CD4-positive, alpha-beta T cell (primary cell): ENCODE measurements around the gene PADI3. TPM values are rescaled to one million over a fixed set of nuclear protein-coding genes. Genes with fewer than 3 reads are reported as not detected.
A peak's percentile ranks its signal among the peaks of the same experiment; 100 is the strongest.
"Not testable (repeated sequence)": the region's sequence is repeated elsewhere in the genome, so short reads cannot be mapped to it uniquely, and the experiment has no call there.

Source experiments
- ATAC-seq: fragments of 200-7000 bp; cut with Tn5 transposase; one replicate; pipeline ENCODE4 v1.10.0; 2022; ENCODE audit warnings: mild to moderate bottlenecking; ENCODE audit not compliant: poor library complexity
- CTCF ChIA-PET: fragments of 350-600 bp; sonication (Branson Sonifier 250); formaldehyde crosslinking; loops from one replicate; lab custom pipeline; 2021; ENCODE audit warnings: antibody characterized with exemption, inconsistent platforms; lab: Charles Lee
- POLR2A ChIA-PET: fragments of 350-600 bp; sonication (Branson Sonifier 250); formaldehyde crosslinking; loops from one replicate; lab custom pipeline; 2021; ENCODE audit warnings: antibody characterized with exemption, inconsistent platforms; lab: Charles Lee
- DNase-seq, 14 experiments: peaks; one replicate each; pipeline ENCODE4 v3.0.0-alpha.2; 2013 to 2020; ENCODE audit warnings: mixed read lengths in 2 of 14
- H3K27ac ChIP-seq, 2 donors: one replicate each; pipeline versions ENCODE4 v1.5.1 to v1.7.0; 2013; ENCODE audit warnings: low read length in 2 of 2, low read depth in 1 of 2, mild to moderate bottlenecking in 1 of 2
- H3K27me3 ChIP-seq, 2 experiments: 1 replicate in 1 of 2; 2 replicates in 1 of 2; pipeline versions ENCODE4 v1.6.1 to v1.7.0; 2013; ENCODE audit warnings: low read length in 2 of 2, control low read depth in 1 of 2, mild to moderate bottlenecking in 1 of 2, moderate library complexity in 1 of 2; ENCODE audit not compliant: insufficient read depth in 2 of 2, control insufficient read depth in 1 of 2
- H3K36me3 ChIP-seq: one replicate; pipeline ENCODE4 v1.6.1; 2013; ENCODE audit warnings: low read length, control low read depth; ENCODE audit not compliant: insufficient read depth
- H3K4me1 ChIP-seq: one replicate; pipeline ENCODE4 v1.6.1; 2013; ENCODE audit warnings: low read length, control low read depth; ENCODE audit not compliant: insufficient read depth
- H3K4me3 ChIP-seq: one replicate; pipeline ENCODE4 v1.5.1; 2013; ENCODE audit warnings: mild to moderate bottlenecking, low read length, moderate library complexity
- H3K9me3 ChIP-seq, 2 experiments: 1 replicate in 1 of 2; 2 replicates in 1 of 2; pipeline versions ENCODE4 v1.6.1 to v1.7.0; 2013; ENCODE audit warnings: low read length in 2 of 2, mild to moderate bottlenecking in 2 of 2, control low read depth in 1 of 2, moderate library complexity in 1 of 2; ENCODE audit not compliant: control insufficient read depth in 1 of 2, insufficient read depth in 1 of 2
- H3K27ac Mint-ChIP-seq: one replicate; pipeline ENCODE4 v1.8.0; 2020; ENCODE audit warnings: mixed read lengths
- H3K27me3 Mint-ChIP-seq: one replicate; pipeline ENCODE4 v1.8.0; 2021; ENCODE audit warnings: mixed read lengths
- H3K36me3 Mint-ChIP-seq: one replicate; pipeline ENCODE4 v1.8.0; 2021; ENCODE audit warnings: low read depth, mixed read lengths
- H3K4me1 Mint-ChIP-seq: one replicate; pipeline ENCODE4 v1.8.0; 2021; ENCODE audit warnings: low read depth, mixed read lengths
- H3K4me3 Mint-ChIP-seq: one replicate; pipeline ENCODE4 v1.8.0; 2020; ENCODE audit warnings: mild to moderate bottlenecking, mixed read lengths
- H3K9me3 Mint-ChIP-seq: one replicate; pipeline ENCODE4 v1.8.0; 2020; ENCODE audit warnings: mixed read lengths
- intact Hi-C, 2 experiments: fragments of 100-400 bp; cut with DNase I in 1 of 2; cut with micrococcal nuclease in 1 of 2; formaldehyde crosslinking; loops; one replicate each; pipeline versions ENCODE4 v1.15.1 to v1.9.0; 2023 to 2025; cut with DNase I, micrococcal nuclease
- total RNA-seq, 174 experiments: library from RNA in 2 of 174; stranded (reverse) in 2 of 174; gene quantifications; one replicate each; pipeline ENCODE4 v1.2.3 and lab custom pipeline; 2021 to 2026
- TF ChIP-seq, protein P1 (sequence below): fragments of 200-600 bp; IDR thresholded peaks from one replicate; pipeline ENCODE4 v1.8.0; 2022; ENCODE audit warnings: antibody characterized with exemption, mild to moderate bottlenecking

PADI3 gene
- total RNA-seq, 2 experiments from 2014 or later: not detected

- no peak overlapping the region for H3K27ac ChIP-seq
- ChIA-PET POLR2A (no interaction called here), CTCF (interaction anchor here (1.0 to 2.0 kb wide), 2 partner anchors 114 to 117 kb away, joined by 3 to 7 read pairs; no protein-coding TSS in a partner anchor)
- intact Hi-C loops: loop anchor here in 1 of 2 experiments (5.0 kb wide), 2 partner anchors 177 to 287 kb away; no protein-coding TSS in a partner anchor
- Mint-ChIP-seq H3K4me3 (no peak overlapping the region), H3K9me3 (no peaks in the 10 kb centered on the region), H3K27ac (no peak overlapping the region), H3K27me3 (peaks cover 6% of the 10 kb centered on the region), H3K4me1 (peaks cover 5% of the 10 kb centered on the region), H3K36me3 (no peaks in the 10 kb centered on the region)
- H3K4me3 ChIP-seq: no peak overlapping the region
- no peaks in the 10 kb centered on the region for H3K36me3 ChIP-seq
- no peak for ATAC-seq
- peak in 3 of 14 experiments; percentile 19 to 37 (median 23) for DNase-seq
- peaks cover 4% of the 10 kb centered on the region for H3K4me1 ChIP-seq
- TF ChIP-seq, protein P1, sequence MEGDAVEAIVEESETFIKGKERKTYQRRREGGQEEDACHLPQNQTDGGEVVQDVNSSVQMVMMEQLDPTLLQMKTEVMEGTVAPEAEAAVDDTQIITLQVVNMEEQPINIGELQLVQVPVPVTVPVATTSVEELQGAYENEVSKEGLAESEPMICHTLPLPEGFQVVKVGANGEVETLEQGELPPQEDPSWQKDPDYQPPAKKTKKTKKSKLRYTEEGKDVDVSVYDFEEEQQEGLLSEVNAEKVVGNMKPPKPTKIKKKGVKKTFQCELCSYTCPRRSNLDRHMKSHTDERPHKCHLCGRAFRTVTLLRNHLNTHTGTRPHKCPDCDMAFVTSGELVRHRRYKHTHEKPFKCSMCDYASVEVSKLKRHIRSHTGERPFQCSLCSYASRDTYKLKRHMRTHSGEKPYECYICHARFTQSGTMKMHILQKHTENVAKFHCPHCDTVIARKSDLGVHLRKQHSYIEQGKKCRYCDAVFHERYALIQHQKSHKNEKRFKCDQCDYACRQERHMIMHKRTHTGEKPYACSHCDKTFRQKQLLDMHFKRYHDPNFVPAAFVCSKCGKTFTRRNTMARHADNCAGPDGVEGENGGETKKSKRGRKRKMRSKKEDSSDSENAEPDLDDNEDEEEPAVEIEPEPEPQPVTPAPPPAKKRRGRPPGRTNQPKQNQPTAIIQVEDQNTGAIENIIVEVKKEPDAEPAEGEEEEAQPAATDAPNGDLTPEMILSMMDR: no peak
- peaks cover 0 to 2% of the 10 kb centered on the region in 2 experiments for H3K27me3 ChIP-seq
- no peaks in the 10 kb centered on the region for H3K9me3 ChIP-seq
These were observed 9.5 kb upstream of the PADI3 start for GRCh38 chr1:17239420-17239819.

DNA sequence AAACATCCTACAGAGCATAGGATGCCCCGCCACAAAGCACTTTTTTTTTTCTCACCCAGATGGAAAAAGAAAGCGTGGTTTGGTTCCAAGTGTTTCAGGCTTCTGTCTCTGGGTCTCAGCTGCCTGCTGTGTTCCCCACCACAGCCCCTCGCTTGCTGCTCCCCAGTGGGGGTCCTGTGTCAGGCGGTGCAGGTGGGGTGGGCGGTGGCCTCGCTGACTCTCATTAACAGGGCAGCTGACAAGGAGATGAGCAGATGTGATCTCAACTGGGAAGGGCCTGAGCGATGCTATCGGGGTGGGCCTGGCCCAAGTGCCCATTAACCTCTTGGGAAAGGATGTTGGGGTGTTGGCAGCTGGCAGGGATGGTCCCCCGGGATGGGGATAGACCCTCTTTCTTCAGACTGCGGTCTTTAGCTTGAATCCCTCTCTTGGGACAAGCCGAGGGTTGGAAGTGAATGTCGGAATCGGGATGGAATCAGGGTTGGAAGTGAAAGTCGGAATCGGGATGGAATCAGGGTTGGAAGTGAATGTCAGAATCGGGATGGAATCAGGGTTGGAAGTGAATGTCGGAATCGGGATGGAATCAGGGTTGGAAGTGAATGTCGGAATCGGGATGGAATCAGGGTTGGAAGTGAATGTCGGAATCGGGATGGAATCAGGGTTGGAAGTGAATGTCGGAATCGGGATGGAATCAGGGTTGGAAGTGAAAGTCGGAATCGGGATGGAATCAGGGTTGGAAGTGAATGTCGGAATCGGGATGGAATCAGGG lies 7.7 kb upstream of the PADI3 start:
- H3K9me3 ChIP-seq, intact Hi-C loops, H3K27me3 ChIP-seq, H3K27me3 Mint-ChIP-seq, H3K36me3 ChIP-seq, ATAC-seq, H3K27ac Mint-ChIP-seq, H3K4me3 Mint-ChIP-seq, POLR2A ChIA-PET, H3K9me3 Mint-ChIP-seq, H3K4me3 ChIP-seq, H3K36me3 Mint-ChIP-seq, H3K27ac ChIP-seq, H3K4me1 Mint-ChIP-seq, H3K4me1 ChIP-seq, DNase-seq: not testable (repeated sequence)
- CTCF ChIA-PET: interaction anchor here (2.0 kb wide), 1 partner anchor 116 kb away, joined by 7 read pairs; no protein-coding TSS in a partner anchor

- H3K27ac Mint-ChIP-seq, H3K4me1 Mint-ChIP-seq, H3K4me3 ChIP-seq, DNase-seq, H3K27me3 Mint-ChIP-seq, H3K4me1 ChIP-seq, H3K4me3 Mint-ChIP-seq, H3K36me3 ChIP-seq, H3K27me3 ChIP-seq, CTCF ChIA-PET, H3K36me3 Mint-ChIP-seq, ATAC-seq, H3K9me3 ChIP-seq, intact Hi-C loops, H3K9me3 Mint-ChIP-seq, POLR2A ChIA-PET, H3K27ac ChIP-seq: not testable (repeated sequence)
These were observed 7.2 kb upstream of the PADI3 start for GRCh38 chr1:17241780-17242074.

DNA sequence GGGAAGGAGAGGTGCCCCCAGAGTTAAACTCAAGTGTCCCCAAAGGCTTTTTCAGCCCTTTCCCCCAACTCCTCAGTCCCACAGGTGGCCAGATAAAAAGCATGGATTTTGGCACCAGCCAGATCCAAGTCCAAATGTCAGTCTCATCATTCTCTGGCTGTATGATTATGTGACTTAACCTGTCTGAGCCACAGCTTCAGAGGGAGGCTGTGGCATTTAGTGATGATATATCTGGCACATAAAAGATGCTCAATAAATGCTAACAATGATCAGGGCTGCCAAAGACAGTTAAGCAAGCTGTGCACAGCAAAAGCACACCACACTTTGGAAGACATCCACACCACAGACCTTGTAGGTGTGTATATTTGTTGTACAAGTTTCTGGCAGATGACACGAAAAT lies 5.6 kb upstream of the PADI3 start:
- H3K4me3 ChIP-seq: no peak overlapping the region
- intact Hi-C loops: no loop called here
- ChIA-PET CTCF (no interaction called here), POLR2A (no interaction called here)
- DNase-seq (no peak), ATAC-seq (no peak)
- TF ChIP-seq, protein P1: no peak
- H3K4me1 ChIP-seq: no peaks in the 10 kb centered on the region
- Mint-ChIP-seq H3K4me1 (no peaks in the 10 kb centered on the region), H3K4me3 (no peak overlapping the region), H3K9me3 (no peaks in the 10 kb centered on the region), H3K27ac (no peak overlapping the region), H3K36me3 (no peaks in the 10 kb centered on the region), H3K27me3 (peaks cover 6% of the 10 kb centered on the region)
- H3K9me3 ChIP-seq: no peaks in the 10 kb centered on the region
- peaks cover 0 to 2% of the 10 kb centered on the region in 2 experiments for H3K27me3 ChIP-seq
- H3K27ac ChIP-seq: no peak overlapping the region
- no peaks in the 10 kb centered on the region for H3K36me3 ChIP-seq
